ENCODE measurements around the gene ZNF740.
"Not testable (repeated sequence)": the region's sequence is repeated elsewhere in the genome, so short reads cannot be mapped to it uniquely, and the experiment has no call there.

Gene ZNF740

GRCh38 chr12:53172352-53172751 is 8.2 kb upstream of the ZNF740 start:
- in situ Hi-C loops (cut with MboI; ENCODE audit: low sequenced_read_pairs) = no loop called here

GRCh38 chr12:53173085-53173715 is 7.3 kb upstream of the ZNF740 start:
- in situ Hi-C loops (cut with MboI; ENCODE audit: low sequenced_read_pairs) = no loop called here

- in situ Hi-C loops (cut with MboI; ENCODE audit: low sequenced_read_pairs) = no loop called here
Observed at GRCh38 chr12:53174881-53175491, 5.5 kb upstream of the ZNF740 start.

DNA sequence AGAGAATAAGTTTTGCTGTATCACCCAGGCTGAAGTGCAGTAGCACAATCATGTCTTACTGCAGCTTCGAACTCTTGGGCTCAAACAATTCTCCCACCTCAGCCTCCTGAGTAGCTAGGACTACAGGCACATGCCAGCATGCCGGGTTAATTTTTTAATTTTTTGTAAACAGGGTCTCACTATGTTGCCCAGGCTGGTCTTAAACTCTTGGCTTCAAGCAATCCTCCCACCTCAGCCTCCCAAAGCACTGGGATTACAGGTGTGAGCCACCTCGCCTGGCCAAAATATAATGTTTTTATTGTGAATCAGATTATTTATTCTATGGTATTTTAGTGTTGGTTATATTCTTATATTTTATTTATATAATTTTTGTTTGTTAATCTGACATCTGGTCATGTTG is 3.8 kb upstream of the ZNF740 start:
- in situ Hi-C loops (cut with MboI; ENCODE audit: low sequenced_read_pairs) = no loop called here

DNA sequence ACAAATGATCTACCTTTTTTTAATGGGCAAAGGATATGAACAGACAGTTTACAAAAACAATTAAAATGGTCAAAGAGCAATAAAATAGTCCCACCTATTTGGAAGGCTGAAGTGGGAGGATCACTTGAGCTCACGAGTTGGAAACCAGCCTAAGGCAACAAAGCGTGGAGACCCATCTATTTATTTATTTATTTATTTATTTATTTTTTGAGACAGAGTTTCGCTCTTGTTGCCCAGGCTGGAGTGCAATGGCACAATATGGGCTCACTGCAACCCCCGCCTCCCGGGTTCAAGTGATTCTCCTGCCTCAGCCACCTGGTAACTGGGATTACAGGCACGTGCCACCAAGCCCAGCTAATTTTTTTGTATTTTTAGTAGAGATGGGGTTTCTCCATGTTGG is 3.1 kb upstream of the ZNF740 start:
- in situ Hi-C loops (cut with MboI; ENCODE audit: low sequenced_read_pairs) = not testable (repeated sequence)

- in situ Hi-C loops (cut with MboI; ENCODE audit: low sequenced_read_pairs) = not testable (repeated sequence)
Observed at GRCh38 chr12:53178803-53179202, 1.7 kb upstream of the ZNF740 start.

- in situ Hi-C loops (cut with MboI; ENCODE audit: low sequenced_read_pairs) = no loop called here
Observed at GRCh38 chr12:53179687-53180219, 769 bp upstream of the ZNF740 start.

- in situ Hi-C loops (cut with MboI; ENCODE audit: low sequenced_read_pairs) = no loop called here
Observed at GRCh38 chr12:53180931-53181645, 566 bp downstream of the ZNF740 start.

DNA sequence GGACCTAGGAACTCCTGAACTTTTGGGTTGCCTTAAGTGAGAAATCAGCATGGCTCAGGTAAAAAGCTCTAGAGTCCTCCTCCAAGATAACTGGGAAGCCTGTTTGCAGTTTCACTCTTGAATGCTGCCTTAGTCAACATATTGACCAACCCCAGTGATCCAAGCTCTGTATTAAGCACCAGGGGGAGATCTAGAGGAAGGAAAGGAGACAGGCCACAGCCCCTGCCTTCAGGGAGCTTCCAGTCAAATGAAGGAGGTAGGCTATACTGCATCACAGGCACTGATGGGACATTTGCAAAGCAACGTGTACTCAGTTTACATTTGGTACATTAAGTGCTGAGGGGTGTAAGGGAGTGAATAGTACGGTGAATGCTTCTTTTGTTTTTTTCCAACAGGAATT is 1.4 kb downstream of the ZNF740 start:
- in situ Hi-C loops (cut with MboI; ENCODE audit: low sequenced_read_pairs) = no loop called here

GRCh38 chr12:53182903-53183302 is 2.4 kb downstream of the ZNF740 start:
- in situ Hi-C loops (cut with MboI; ENCODE audit: low sequenced_read_pairs) = no loop called here

DNA sequence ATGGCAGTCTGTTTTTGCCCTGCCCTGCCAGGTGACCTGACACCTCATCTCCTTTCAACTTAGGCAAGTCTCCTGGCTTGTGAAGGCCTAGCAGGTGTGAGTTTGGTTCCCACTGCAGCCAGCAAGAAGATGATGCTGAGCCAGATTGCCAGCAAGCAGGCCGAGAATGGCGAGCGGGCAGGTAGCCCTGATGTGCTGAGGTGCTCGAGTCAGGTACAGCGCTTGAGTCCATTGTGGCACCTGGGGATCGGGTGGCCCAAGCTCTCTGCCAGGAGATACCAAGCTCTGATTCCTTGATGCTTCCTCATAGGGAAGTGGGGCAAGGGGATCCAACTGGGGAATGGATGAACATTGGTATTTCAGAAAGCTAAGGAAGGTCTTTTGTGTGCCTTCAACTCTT is 4.3 kb downstream of the ZNF740 start:
- in situ Hi-C loops (cut with MboI; ENCODE audit: low sequenced_read_pairs) = no loop called here

DNA sequence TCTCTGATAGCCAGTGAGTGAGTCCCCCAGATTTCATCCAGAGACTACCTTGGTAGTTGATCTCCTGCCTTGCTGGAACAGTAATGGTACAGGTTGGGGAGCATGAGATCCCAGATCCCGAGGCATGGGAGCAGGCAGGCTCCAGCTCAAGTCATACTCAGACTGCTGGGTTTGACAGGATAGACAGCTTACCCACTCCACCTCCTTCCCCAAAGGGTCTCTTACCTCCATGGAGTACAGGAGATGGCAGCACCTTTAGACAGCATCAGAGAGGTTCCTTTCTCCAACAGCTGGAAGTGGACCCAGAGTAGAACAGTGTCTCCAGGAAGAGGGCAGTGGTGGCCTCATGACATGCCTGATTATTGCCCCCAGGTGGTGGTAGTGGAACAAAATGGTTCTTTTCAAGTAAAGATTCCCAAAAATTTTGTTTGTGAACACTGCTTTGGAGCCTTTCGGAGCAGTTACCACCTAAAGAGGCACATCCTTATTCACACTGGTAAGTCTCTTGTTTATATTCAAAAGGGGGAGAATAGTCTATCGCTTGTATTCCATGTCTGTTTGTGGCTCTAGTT is 5.1 kb downstream of the ZNF740 start:
- in situ Hi-C loops (cut with MboI; ENCODE audit: low sequenced_read_pairs) = no loop called here

GRCh38 chr12:53186745-53187144 is 6.2 kb downstream of the ZNF740 start:
- in situ Hi-C loops (cut with MboI; ENCODE audit: low sequenced_read_pairs) = no loop called here

DNA sequence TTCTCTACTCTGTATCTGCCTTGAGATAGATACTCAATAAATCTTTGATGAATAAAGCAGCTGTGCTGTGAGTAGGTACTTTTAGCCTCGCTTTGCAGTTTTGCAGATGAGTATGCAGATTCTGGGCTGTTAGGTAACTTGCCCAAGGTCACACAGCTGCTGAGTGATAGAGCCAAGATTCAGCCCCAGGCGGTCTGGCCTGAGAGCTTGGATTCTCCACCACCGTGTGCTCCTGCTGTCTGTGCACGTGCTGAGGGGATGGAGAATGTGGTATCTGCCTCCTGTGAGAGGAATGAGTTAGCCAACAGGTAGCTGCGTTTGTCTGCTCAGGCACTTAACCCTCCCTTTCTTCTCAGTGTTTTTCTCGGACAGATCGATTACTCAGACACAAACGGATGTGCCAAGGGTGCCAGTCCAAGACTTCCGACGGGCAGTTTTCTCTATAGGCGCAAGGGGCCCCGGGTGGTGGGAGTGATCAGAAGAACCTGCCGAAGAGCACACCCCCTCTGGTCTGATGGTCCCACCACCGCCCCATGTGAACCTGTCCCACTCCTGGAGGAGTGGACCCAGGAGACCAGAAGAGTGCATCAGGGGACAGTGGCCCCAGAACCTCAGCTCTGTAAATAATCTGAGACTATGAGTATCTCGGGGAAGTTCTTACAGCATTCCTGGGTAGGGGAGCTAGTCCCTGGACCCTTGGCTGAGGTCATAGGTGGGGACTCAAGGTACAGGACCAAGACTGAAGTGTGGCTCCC is 6.8 kb downstream of the ZNF740 start:
- in situ Hi-C loops (cut with MboI; ENCODE audit: low sequenced_read_pairs) = no loop called here

DNA sequence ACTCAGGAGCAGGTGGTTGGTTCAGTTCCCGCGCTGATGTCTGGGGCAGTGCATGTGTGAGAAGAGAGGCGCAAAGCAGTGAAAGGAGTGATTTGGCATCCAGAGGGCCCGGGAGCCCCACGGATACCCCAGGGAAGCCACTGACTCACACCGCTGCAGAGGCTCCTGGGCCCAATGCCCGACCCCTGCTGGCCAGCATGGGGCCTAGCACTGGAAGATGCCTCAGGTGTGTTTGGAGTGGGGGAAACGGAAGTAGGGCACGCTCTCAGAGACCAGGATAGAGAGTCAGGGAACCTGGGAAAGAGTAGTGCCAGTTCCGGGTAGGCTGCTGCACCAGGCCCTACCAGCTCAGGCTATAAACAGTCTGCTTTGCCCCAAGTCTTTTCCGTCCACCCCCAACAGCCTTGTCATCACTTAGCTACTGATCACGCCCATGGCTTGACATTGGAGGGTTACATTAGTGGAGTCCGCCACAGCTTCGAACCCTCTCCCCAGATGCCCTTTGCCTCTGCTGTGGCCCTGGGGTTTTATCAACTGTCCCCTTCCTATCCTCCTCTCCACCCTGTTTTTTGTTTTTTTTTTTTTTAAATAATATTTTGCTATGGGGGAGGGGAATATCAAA is 9.7 kb downstream of the ZNF740 start:
- in situ Hi-C loops (cut with MboI; ENCODE audit: low sequenced_read_pairs) = no loop called here

- in situ Hi-C loops (cut with MboI; ENCODE audit: low sequenced_read_pairs) = no loop called here
Observed at GRCh38 chr12:53191096-53191884, 10.8 kb downstream of the ZNF740 start.

DNA sequence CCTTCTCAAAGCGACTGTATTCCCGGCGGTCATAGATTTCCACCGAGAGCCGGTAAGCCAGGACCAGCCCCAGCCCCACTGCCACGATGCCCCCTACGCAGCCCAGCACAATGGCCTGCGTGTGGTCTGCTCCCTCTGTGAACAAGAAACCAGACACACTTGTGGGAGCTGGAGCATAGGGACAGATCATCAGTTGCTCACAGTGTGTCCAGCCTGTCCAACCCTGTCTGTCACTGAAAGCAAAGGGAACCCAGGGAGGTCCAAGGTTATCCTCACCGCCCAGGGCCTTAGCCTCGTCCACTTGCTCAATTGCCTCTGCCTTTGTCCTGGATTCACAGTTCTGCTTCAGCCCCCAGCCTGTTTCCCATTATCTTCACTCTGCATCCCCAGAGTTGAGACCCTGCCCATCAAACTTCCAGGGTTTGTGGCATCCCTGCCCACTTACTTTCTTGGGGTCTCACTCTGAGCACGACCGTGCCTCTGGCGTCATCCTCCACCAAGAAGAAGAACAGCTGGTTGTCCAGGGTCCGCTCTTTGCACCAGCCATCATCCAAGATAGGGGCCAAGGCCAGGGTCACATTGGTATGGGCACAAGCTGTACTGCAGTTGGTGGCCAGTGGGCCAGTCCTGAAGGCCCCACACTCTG is 11.5 kb downstream of the ZNF740 start:
- in situ Hi-C loops (cut with MboI; ENCODE audit: low sequenced_read_pairs) = no loop called here

DNA sequence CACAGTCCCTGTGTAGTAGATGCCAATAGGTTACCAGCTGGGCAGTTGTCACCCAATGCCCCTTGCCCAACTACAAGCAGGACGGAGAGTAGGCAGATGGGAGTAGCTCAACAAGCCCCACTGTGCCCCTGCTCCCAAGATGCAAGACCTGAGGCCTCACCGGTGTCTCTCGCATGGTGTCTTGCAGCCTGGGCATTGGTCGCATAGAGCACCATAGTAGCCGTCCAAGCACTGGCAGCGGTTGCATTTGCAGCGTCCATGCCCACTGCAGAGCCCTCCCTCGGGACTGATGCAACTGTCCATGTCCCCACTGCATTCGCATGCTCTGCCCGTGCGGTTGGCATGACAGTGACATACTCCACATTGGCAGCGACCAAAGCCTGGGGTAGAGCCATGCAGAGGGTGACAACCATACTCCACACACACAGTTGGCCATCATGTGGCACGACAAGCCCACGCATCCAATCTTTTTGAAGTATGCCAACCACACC is 12.1 kb downstream of the ZNF740 start:
- in situ Hi-C loops (cut with MboI; ENCODE audit: low sequenced_read_pairs) = no loop called here

DNA sequence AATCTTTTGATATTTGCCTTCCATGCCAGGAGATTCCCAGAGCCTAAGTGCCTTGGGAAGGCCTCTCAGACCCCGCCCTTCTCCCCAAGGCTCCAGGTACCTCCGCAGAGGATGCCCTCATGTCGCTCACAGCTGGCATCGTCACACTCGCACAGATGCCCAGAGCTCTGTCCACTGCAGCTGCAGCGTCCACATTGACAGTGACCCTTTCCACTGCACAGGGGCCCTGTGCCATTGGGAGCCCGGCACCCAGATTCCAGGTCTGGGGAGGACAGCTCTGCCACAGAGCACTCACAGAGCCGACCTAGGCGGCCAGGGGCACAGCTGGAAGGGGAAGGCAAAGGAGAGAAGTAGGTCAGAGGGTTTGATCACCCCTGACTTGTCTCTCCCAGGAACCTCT is 12.5 kb downstream of the ZNF740 start:
- in situ Hi-C loops (cut with MboI; ENCODE audit: low sequenced_read_pairs) = no loop called here

Data from hTERT RPE-1 (cell line).